ENCODE results near the gene BTBD16. TPM values are rescaled to one million over a fixed set of nuclear protein-coding genes. Genes with fewer than 3 reads are reported as not detected.

BTBD16 gene
- total and polyA plus RNA-seq, 2 of the 4 experiments (the other 2 are of a cell fraction): not detected

DNA sequence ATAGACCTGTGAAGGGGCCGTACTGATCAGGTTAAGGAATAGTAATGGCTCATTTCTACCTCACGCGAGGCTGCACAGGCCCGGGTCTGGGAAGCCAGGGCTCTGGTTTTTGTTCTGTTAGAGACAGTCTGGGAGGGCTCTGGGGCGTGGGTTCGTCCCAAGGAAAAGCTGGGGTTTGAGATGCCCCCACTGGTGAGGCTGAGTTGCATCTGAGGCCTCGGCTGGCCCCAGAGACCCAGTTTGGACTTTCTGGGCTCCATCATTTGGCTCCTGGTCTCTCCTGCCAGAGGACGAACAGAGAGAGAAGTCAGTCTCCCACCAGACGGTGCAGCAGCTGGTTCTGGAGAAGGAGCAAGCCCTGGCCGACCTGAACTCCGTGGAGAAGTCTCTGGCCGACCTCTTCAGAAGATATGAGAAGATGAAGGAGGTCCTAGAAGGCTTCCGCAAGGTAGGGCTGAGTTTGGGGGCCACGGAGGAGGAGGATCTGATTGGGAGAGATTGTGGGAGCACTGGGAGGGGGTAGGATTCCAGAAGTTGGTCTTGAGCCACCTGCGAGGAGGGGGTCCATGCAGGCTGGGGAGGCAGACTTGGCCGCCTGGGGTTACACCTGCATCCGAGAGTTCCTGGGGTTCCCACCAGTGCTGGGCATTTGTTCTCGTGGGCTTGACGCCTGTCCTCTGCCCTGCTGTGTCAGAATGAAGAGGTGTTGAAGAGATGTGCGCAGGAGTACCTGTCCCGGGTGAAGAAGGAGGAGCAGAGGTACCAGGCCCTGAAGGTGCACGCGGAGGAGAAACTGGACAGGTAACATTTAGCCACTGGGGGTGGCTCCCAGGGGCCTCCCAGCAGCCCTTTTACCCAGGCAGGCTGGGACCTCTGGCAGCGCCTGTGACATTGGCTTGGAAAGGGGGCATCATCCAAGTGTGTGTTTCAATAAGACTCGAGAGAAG is 22.5 kb upstream of the BTBD16 start:
- POLR2A ChIA-PET (ENCODE audit: unreplicated experiment): no interaction called here
- TF ChIP-seq, protein P1, sequence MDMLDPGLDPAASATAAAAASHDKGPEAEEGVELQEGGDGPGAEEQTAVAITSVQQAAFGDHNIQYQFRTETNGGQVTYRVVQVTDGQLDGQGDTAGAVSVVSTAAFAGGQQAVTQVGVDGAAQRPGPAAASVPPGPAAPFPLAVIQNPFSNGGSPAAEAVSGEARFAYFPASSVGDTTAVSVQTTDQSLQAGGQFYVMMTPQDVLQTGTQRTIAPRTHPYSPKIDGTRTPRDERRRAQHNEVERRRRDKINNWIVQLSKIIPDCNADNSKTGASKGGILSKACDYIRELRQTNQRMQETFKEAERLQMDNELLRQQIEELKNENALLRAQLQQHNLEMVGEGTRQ (IDR thresholded peaks at IDR 0.05; ENCODE audit: low read depth, low read length): no peak
- TF ChIP-seq, protein P2, sequence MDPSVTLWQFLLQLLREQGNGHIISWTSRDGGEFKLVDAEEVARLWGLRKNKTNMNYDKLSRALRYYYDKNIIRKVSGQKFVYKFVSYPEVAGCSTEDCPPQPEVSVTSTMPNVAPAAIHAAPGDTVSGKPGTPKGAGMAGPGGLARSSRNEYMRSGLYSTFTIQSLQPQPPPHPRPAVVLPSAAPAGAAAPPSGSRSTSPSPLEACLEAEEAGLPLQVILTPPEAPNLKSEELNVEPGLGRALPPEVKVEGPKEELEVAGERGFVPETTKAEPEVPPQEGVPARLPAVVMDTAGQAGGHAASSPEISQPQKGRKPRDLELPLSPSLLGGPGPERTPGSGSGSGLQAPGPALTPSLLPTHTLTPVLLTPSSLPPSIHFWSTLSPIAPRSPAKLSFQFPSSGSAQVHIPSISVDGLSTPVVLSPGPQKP (IDR thresholded peaks at IDR 0.05; ENCODE audit: borderline replicate concordance, low read depth, low read length): no peak
- TF ChIP-seq CHD1 (IDR thresholded peaks at IDR 0.05; ENCODE audit: low read depth, low read length) (no peak), MAFK (IDR thresholded peaks at IDR 0.05; ENCODE audit: low read depth, low read length) (no peak), SMC3 (IDR thresholded peaks at IDR 0.05; ENCODE audit: low read depth, low read length) (no peak), BHLHE40 (IDR thresholded peaks at IDR 0.05; ENCODE audit: low read depth, low read length) (no peak), RFX5 (IDR thresholded peaks at IDR 0.05; ENCODE audit: low read depth, low read length) (no peak), RAD21 (IDR thresholded peaks at IDR 0.05; ENCODE audit: low read length) (no peak), NFE2L2 (IDR thresholded peaks at IDR 0.05; ENCODE audit: low read depth, low read length) (no peak)
- TF ChIP-seq, protein P3, sequence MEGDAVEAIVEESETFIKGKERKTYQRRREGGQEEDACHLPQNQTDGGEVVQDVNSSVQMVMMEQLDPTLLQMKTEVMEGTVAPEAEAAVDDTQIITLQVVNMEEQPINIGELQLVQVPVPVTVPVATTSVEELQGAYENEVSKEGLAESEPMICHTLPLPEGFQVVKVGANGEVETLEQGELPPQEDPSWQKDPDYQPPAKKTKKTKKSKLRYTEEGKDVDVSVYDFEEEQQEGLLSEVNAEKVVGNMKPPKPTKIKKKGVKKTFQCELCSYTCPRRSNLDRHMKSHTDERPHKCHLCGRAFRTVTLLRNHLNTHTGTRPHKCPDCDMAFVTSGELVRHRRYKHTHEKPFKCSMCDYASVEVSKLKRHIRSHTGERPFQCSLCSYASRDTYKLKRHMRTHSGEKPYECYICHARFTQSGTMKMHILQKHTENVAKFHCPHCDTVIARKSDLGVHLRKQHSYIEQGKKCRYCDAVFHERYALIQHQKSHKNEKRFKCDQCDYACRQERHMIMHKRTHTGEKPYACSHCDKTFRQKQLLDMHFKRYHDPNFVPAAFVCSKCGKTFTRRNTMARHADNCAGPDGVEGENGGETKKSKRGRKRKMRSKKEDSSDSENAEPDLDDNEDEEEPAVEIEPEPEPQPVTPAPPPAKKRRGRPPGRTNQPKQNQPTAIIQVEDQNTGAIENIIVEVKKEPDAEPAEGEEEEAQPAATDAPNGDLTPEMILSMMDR (conservative IDR thresholded peaks at IDR 0.05; ENCODE audit: low read depth, low read length): no peak
- CTCF ChIA-PET: interaction anchor here (1.1 kb wide), 1 partner anchor 19 kb away, joined by 4 read pairs; no protein-coding TSS in a partner anchor
- H3K9ac ChIP-seq (ENCODE audit: low read depth, low read length): no peak overlapping the region
- H3K18ac ChIP-seq (ENCODE audit: low read depth, low read length): no peak overlapping the region
- H4K5ac ChIP-seq (ENCODE audit: low read depth, low read length): no peak overlapping the region
- H2AK9ac ChIP-seq (replicated peaks; ENCODE audit: low read depth, low read length, poor library complexity): no peak overlapping the region
- peaks cover 7% of the 10 kb centered on the region; the same call in 1 of the 2 replicates for H3K9me1 ChIP-seq (ENCODE audit: insufficient read depth, low read length)
- in situ Hi-C loops (cut with MboI; ENCODE audit: low sequenced_read_pairs) (no loop called here), intact Hi-C loops (cut with micrococcal nuclease) (no loop called here), dilution Hi-C loops (cut with HindIII; ENCODE audit: low sequenced_read_pairs, unreplicated experiment) (no loop called here)
- no TSS peak for BruUV-seq (replicated peaks)
- WGBS, 2 experiments (ENCODE audit: extremely low coverage in 2 of 2, insufficient read length in 1 of 2): 73% methylated on average over 3 of the region's 25 CpGs; no CpG with 5 or more reads in 1 of the 2 experiments
- H2AFZ ChIP-seq (replicated peaks; ENCODE audit: low read length, poor library complexity): no peak overlapping the region
- H3K4ac ChIP-seq (ENCODE audit: low read depth, low read length): no peak overlapping the region
- no peaks in the 10 kb centered on the region for H4K20me1 ChIP-seq (ENCODE audit: insufficient read depth, low read length)
- H3K4me2 ChIP-seq (ENCODE audit: low read depth, low read length): no peak overlapping the region
- no peak overlapping the region for H2AK5ac ChIP-seq (ENCODE audit: low read depth, low read length)
- H3K9me3 ChIP-seq (ENCODE audit: control insufficient read depth, insufficient read depth, low read length): no peaks in the 10 kb centered on the region
- H2BK20ac ChIP-seq (ENCODE audit: low read depth, low read length): no peak overlapping the region
- ATAC-seq (ENCODE audit: low read depth) (no peak), DNase-seq (no peak)
- H3K79me1 ChIP-seq (ENCODE audit: low read depth in 1 of 2, low read length in 2 of 2): no peaks in the 10 kb centered on the region
- H2BK15ac ChIP-seq (ENCODE audit: low read depth, low read length): no peak overlapping the region
- no peak overlapping the region for H3K23ac ChIP-seq (ENCODE audit: low read depth, low read length)
- no peak overlapping the region for H4K8ac ChIP-seq (ENCODE audit: low read depth in 2 of 2, low read length in 2 of 2)
- H3K36me3 ChIP-seq (ENCODE audit: control insufficient read depth, insufficient read depth, low read length): no peaks in the 10 kb centered on the region
- H3K4me3 ChIP-seq (ENCODE audit: insufficient read depth, low read depth, low read length): no peak overlapping the region
- no peak overlapping the region for H3K14ac ChIP-seq (replicated peaks; ENCODE audit: low read depth, low read length)
- no peak overlapping the region for H3K27ac ChIP-seq (ENCODE audit: insufficient read depth, low read length)
- no peak overlapping the region for H2BK5ac ChIP-seq (ENCODE audit: low read depth, low read length, poor library complexity, severe bottlenecking)
- H3K27me3 ChIP-seq (ENCODE audit: control insufficient read depth, insufficient read depth, low read length): no peaks in the 10 kb centered on the region
- no peak overlapping the region for H4K91ac ChIP-seq (ENCODE audit: insufficient read depth, low read depth, low read length)
- H3K56ac ChIP-seq (ENCODE audit: extremely low read depth, insufficient read depth, low read length): no peak overlapping the region
- no peak overlapping the region for H2BK120ac ChIP-seq (ENCODE audit: low read depth, low read length)
- H3K4me1 ChIP-seq (ENCODE audit: control insufficient read depth, insufficient read depth, low read length): no peaks in the 10 kb centered on the region

Data from IMR-90 (cell line).